Mucosa of gallbladder (tissue), 1 donor: ENCODE measurements around the gene BARX1. TPM values are rescaled to one million over a fixed set of nuclear protein-coding genes. Genes with fewer than 3 reads are reported as not detected.
"Not testable (repeated sequence)": the region's sequence is repeated elsewhere in the genome, so short reads cannot be mapped to it uniquely, and the experiment has no call there.

Experiments
- DNase-seq: peaks from one replicate; pipeline ENCODE4 v3.0.0-alpha.2; 2020; ENCODE audit warnings: low spot score
- total RNA-seq: library from RNA; stranded (reverse); gene quantifications from one replicate; pipeline ENCODE4 v1.2.1, GENCODE V29; 2021
- donor health status: DM: no; HTN: no; CAD: no.

The BARX1 gene
- 2.9 TPM for total RNA-seq

DNA sequence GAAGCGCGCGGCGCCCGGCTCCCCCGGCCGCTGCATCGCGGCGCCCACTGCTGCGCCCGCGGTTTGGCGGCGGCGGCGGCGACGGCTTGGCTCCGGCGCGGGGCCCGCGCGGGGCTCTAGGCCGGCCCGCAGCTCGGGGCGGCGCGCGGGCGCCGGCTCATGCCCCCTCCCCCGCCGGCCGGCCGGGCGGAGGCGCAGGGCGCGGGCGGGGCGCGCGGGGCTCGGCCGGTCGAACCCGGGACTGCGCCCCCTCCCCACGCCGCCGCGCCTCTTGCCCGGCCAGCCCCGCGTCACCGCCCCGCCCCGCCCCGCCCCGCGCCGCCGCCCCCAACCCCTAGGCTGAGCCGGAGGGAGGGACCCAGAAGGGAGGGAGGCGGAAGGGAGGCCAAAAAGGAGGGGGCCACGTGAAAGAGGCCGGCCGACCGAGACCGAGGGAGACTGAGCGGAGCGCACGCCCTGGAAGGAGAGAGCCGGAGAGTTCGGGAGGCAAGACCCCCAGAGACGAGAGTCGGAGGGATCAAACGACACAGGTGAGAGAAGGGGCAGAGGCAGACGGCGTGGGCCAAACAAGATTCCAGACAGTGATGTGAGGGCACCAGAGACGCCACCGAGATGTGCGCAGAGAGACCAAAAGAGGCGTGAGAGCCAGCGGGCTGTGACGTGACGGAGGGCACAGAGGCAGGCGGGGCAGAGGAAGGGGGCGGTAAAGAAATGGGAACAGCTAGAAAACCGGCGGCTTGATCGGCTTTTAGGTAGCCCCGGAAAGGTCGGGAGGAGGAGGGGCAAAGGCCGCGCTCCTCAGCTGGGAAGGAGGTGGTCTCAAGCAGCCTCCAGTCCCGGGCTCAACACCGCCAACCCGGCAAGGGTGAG is at the start of gene BARX1:
Gene BARX1, minus strand, starts transcription at position 245 of the 870 bp plus-strand sequence. Its CDS starts 209 bp downstream, at position 36.
- DNase-seq: no peak

GRCh38 chr9:94002316-94003140 is 47.4 kb upstream of the BARX1 start:
- DNase-seq: peak; percentile 31

GRCh38 chr9:93996863-93997262 is 41.7 kb upstream of the BARX1 start:
- DNase-seq: no peak

GRCh38 chr9:93996367-93996766 is 41.2 kb upstream of the BARX1 start:
- no peak for DNase-seq

- DNase-seq: no peak
Measured at GRCh38 chr9:93994545-93994944, 39.4 kb upstream of the BARX1 start.

GRCh38 chr9:93994132-93994531 is 39.0 kb upstream of the BARX1 start:
- no peak for DNase-seq

DNA sequence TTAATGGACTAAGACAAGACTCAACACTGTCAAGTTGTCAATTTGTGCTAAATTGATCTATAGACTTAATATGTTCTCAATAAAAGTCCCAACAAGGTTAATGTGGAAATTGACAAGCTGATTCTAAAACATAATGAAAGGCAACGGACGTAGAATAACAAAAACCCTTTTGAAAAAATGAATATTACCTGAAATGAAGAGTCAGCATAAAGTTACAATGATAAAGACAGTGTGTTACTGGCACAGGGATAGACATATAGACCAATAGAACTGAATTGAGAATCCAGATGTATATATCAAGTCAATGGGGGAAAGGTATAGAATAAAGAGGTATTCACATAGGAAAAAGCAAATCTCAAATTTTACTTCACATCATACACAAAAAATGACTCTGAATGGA is 37.7 kb upstream of the BARX1 start:
- DNase-seq: no peak

- DNase-seq: no peak
Measured at GRCh38 chr9:93990448-93990847, 35.3 kb upstream of the BARX1 start.

DNA sequence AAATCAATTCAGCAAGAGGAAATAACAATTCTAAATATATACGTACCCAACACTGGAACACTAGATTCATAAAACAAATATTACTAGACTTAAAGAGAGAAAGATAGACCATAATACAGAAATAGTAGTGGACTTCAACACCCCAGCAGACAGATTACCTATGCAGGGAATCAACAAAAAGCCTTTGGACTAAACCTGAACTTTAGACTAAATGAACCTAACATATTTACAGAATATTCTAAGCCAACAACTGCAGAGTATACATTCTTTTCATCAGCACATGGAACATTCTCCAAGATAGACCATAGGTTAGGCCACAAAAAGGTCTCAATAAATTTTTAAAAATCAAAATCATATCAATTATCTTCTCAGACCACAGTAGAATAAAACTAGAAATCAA is 32.9 kb upstream of the BARX1 start:
- DNase-seq: no peak

DNA sequence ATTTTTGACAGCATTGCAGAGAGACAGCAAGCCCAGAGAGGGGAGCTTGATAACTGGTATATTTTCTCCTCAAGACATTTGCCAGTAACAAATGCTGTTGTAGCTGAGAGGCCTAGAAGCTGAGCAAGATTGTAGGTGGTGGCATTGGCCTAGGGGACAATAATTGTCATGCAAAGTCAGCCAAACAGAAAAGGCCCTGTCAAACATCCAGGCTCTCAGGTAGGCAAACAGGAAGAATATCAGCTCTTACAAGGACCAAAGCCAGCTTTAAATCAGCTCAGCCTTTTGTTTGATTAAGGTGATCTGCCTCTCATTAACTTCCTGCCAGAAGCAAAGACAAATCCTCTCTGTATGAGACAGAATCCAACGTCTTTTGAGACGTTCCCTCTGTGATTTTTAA is 29.7 kb upstream of the BARX1 start:
- no peak for DNase-seq

DNA sequence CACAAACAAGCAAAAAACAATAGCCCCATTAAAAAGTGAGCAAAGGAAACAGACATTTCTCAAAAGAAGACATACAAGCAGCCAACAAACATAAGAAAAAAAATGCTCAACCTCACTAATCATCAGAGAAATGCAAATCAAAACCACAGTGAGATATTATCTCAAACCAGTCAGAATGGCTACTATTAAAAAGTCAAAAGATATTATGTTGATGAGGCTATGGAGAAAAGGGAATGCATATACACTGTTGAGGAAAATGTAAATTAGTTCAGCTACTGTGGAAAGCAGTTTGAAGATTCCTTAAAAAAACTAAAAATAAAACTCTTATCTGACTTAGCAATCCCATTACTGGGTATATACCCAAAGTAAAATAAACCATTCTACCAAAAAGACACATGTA is 28.7 kb upstream of the BARX1 start:
- DNase-seq: no peak

GRCh38 chr9:93979721-93980120 is 24.6 kb upstream of the BARX1 start:
- DNase-seq: no peak

- no peak for DNase-seq
Measured at GRCh38 chr9:93978551-93978950, 23.4 kb upstream of the BARX1 start.

GRCh38 chr9:93976973-93977372 is 21.8 kb upstream of the BARX1 start:
- no peak for DNase-seq

DNA sequence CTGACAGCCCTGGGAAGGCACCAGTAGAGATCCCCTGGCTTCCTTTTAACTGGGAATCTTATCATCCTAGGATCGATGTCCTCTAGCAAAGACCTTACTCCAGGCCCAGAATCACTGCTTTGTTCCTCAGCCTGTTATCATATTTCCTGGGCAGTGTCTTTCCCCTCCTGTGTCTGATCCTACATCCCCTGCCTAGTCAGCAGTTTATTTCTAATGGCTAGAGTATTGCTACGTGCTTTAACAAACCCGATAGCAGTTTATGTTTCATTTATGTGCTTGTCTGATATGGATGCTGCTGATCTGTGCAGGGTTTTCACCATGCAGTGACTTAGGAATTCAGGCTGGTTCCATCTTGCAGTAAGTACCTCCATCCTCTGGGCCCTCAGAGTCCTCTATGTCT is 20.9 kb upstream of the BARX1 start:
- no peak for DNase-seq

GRCh38 chr9:93975262-93975661 is 20.1 kb upstream of the BARX1 start:
- no peak for DNase-seq

DNA sequence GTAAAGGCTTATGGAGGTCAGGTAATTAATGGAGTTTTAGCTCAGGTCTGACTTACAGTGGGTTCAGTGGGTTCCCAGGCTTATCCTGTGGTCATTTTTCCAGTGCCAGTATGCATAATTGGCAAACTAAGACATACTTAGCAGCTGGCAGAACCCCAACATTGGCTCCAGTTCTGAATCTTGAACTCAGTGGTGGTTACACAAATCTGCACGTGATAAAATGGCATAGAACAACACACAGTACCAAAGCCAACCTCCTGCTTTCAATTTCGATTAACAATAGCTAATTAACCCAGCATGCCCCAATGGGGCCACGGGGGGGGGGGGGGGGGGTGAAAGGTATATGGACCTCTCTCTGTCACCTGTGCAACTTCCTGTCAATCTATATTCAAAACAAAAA is 19.0 kb upstream of the BARX1 start:
- no peak for DNase-seq

DNA sequence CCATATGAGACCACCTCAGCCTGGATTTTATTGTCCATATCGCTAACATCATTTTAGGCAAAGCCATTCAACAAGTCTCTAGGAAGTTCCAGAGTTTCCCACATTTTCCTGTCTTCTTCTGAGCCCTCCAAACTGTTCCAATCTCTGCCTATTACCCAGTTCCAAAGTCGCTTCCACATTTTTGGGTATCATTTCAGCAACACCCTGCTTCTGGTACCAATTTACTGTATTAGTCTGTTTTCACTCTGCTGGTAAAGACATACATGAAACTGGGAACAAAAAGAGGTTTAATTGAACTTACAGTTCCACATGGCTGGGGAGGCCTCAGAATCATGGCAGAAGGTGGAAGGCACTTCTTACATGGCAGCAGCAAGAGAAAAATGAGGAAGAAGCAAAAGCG is 17.5 kb upstream of the BARX1 start:
- not testable (repeated sequence) for DNase-seq

- DNase-seq: no peak
Measured at GRCh38 chr9:93969328-93969661, 14.1 kb upstream of the BARX1 start.

DNA sequence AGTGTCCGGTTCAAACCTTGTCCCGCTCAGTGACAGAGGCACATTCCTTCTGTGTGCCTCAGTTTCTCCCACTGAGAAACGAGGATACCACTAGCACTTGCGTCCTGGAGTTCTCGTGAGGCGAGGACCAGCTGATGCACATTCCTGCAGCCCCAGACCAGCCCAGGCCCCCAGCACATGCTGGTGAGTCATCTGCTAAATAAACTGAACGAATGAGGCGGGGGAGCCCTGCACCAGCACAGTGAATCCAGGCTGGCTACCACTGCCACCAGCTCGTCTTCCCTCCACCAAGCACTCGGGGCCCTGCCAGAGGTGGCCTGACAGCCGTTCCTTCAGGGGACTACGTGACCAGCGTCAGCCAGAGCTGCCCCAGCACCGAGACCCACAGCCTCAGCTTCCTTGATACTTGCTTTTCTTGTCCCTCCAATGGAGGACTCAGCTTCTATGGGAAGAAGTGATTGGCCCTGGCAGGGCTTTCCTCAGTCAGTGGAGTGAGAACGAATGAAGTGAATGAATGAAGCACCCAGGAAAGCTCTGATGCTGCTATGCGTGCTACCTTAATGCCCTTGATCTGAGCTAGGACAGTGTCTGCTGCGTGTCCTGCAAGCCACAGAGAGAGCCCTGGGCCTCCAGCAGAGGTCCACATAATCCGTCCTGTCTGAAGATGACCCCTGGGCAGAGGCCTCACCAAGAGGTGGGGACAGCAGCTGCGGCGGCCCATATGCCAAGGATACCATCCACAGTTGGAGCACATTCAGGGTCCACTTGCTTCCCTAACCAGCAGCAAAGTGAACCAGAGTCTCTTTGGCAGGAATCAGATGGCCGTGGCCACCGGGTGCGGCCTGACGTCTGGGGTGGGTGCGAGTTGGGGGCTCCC is 13.5 kb upstream of the BARX1 start:
- no peak for DNase-seq

DNA sequence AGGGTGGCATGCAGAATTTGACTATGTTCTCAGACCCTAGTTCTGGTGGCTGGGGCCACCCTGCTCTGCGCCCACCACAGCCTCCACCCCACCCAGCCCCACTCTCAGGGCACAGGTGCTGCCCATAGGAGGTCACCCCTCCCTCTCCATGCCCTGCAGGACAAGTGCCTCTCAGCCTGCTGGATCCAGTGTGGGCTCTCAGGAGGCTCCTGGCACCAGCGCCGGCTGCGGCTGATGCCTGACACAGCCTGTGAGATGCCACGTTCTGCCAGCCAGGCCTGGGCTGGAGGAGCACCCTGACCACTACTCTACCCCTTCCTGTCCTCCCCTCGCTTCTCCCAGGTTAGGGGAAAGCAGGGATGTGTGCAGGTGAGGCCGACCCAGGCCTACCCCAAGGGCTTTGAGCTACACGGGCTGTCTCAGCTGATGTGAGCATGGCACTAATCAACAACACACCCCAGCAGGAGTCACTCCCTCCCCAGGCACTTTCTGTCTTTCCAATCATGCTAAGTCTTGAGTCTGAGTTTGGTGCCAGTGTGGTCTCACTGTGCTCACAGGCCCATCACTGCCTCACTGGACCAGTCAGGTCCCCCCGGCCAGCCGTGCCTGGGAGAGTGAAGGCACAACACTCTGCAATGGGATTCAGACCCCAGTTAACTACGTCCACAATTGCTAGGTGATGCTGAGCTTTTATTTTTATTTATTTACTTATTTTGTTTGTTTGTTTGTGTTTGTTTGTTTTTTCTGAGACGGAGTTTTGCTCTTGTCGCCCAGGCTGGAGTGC is 12.1 kb upstream of the BARX1 start:
- no peak for DNase-seq
